T-helper 1 cell treated with Interleukin-12 subunit alpha and Interleukin-12 subunit beta and Interleukin-4 antibody, amounts not matched to agents 30 μg/mL and 1 μg/mL, for 36 hours (primary cell): Measurements from ENCODE around the gene SLC22A2.

Source experiments
- H3K27ac Mint-ChIP-seq: one replicate; pipeline ENCODE4 v1.8.0; 2021; ENCODE audit warnings: mild to moderate bottlenecking, mixed read lengths
- H3K27me3 Mint-ChIP-seq: one replicate; pipeline ENCODE4 v1.8.0; 2021; ENCODE audit warnings: low read depth, mixed read lengths
- H3K36me3 Mint-ChIP-seq: one replicate; pipeline ENCODE4 v1.8.0; 2021; ENCODE audit warnings: low read depth, mixed read lengths
- H3K4me1 Mint-ChIP-seq: one replicate; pipeline ENCODE4 v1.8.0; 2021; ENCODE audit warnings: low read depth, mixed read lengths
- H3K4me3 Mint-ChIP-seq: one replicate; pipeline ENCODE4 v1.8.0; 2021; ENCODE audit warnings: mild to moderate bottlenecking, moderate library complexity, mixed read lengths
- H3K9me3 Mint-ChIP-seq: one replicate; pipeline ENCODE4 v1.8.0; 2021; ENCODE audit warnings: mixed read lengths

The SLC22A2 gene

GRCh38 chr6:160264061-160264612 is 5.5 kb upstream of the SLC22A2 start:
- Mint-ChIP-seq H3K27ac (no peak overlapping the region), H3K27me3 (peaks cover 8% of the 10 kb centered on the region), H3K9me3 (no peaks in the 10 kb centered on the region), H3K4me1 (peaks cover 7% of the 10 kb centered on the region), H3K4me3 (no peak overlapping the region), H3K36me3 (no peaks in the 10 kb centered on the region)

GRCh38 chr6:160263196-160263939 is 4.7 kb upstream of the SLC22A2 start:
- Mint-ChIP-seq H3K4me1 (peaks cover 7% of the 10 kb centered on the region), H3K4me3 (no peak overlapping the region), H3K27me3 (peaks cover 8% of the 10 kb centered on the region), H3K36me3 (no peaks in the 10 kb centered on the region), H3K27ac (no peak overlapping the region), H3K9me3 (no peaks in the 10 kb centered on the region)

GRCh38 chr6:160261991-160262680 is 3.5 kb upstream of the SLC22A2 start:
- H3K27me3 Mint-ChIP-seq = peaks cover 4% of the 10 kb centered on the region
- no peaks in the 10 kb centered on the region for H3K36me3 Mint-ChIP-seq

GRCh38 chr6:160260803-160261450 is 2.3 kb upstream of the SLC22A2 start:
- Mint-ChIP-seq H3K9me3 (no peaks in the 10 kb centered on the region), H3K4me3 (no peak overlapping the region), H3K36me3 (no peaks in the 10 kb centered on the region), H3K27me3 (peaks cover 4% of the 10 kb centered on the region), H3K4me1 (peaks cover 2% of the 10 kb centered on the region), H3K27ac (no peak overlapping the region)

More at GRCh38 chr6:160261991-160262680, 3.5 kb upstream of the SLC22A2 start:
- peaks cover 7% of the 10 kb centered on the region for H3K4me1 Mint-ChIP-seq
- no peak overlapping the region for H3K27ac Mint-ChIP-seq
- H3K9me3 Mint-ChIP-seq = no peaks in the 10 kb centered on the region
- no peak overlapping the region for H3K4me3 Mint-ChIP-seq

GRCh38 chr6:160260367-160260766 is 1.7 kb upstream of the SLC22A2 start:
- Mint-ChIP-seq H3K9me3 (no peaks in the 10 kb centered on the region), H3K4me3 (no peak overlapping the region), H3K27me3 (peaks cover 4% of the 10 kb centered on the region), H3K27ac (no peak overlapping the region), H3K36me3 (no peaks in the 10 kb centered on the region), H3K4me1 (no peaks in the 10 kb centered on the region)

- Mint-ChIP-seq H3K4me1 (no peaks in the 10 kb centered on the region), H3K36me3 (no peaks in the 10 kb centered on the region), H3K9me3 (no peaks in the 10 kb centered on the region), H3K27me3 (peaks cover 4% of the 10 kb centered on the region), H3K4me3 (no peak overlapping the region), H3K27ac (no peak overlapping the region)
Measured at GRCh38 chr6:160259598-160259997, 977 bp upstream of the SLC22A2 start.

- Mint-ChIP-seq H3K27me3 (peaks cover 4% of the 10 kb centered on the region), H3K36me3 (no peaks in the 10 kb centered on the region), H3K4me1 (no peaks in the 10 kb centered on the region), H3K9me3 (no peaks in the 10 kb centered on the region), H3K27ac (no peak overlapping the region), H3K4me3 (no peak overlapping the region)
Measured at GRCh38 chr6:160259143-160259425, 463 bp upstream of the SLC22A2 start.

GRCh38 chr6:160256445-160256844 is 2.2 kb downstream of the SLC22A2 start:
- no peaks in the 10 kb centered on the region for H3K4me1 Mint-ChIP-seq
- no peaks in the 10 kb centered on the region for H3K36me3 Mint-ChIP-seq
- H3K4me3 Mint-ChIP-seq = no peak overlapping the region
- no peaks in the 10 kb centered on the region for H3K9me3 Mint-ChIP-seq
- H3K27me3 Mint-ChIP-seq = peaks cover 4% of the 10 kb centered on the region
- H3K27ac Mint-ChIP-seq = no peak overlapping the region

GRCh38 chr6:160254467-160255312 is 3.9 kb downstream of the SLC22A2 start:
- H3K4me1 Mint-ChIP-seq = no peaks in the 10 kb centered on the region
- H3K27ac Mint-ChIP-seq = no peak overlapping the region
- peaks cover 4% of the 10 kb centered on the region for H3K27me3 Mint-ChIP-seq
- no peaks in the 10 kb centered on the region for H3K9me3 Mint-ChIP-seq
- no peaks in the 10 kb centered on the region for H3K36me3 Mint-ChIP-seq
- H3K4me3 Mint-ChIP-seq = no peak overlapping the region

GRCh38 chr6:160253714-160254113 is 4.9 kb downstream of the SLC22A2 start:
- Mint-ChIP-seq H3K4me3 (no peak overlapping the region), H3K9me3 (no peaks in the 10 kb centered on the region), H3K27ac (no peak overlapping the region), H3K27me3 (no peaks in the 10 kb centered on the region), H3K4me1 (no peaks in the 10 kb centered on the region), H3K36me3 (no peaks in the 10 kb centered on the region)

GRCh38 chr6:160253292-160253691 is 5.3 kb downstream of the SLC22A2 start:
- no peaks in the 10 kb centered on the region for H3K27me3 Mint-ChIP-seq
- H3K27ac Mint-ChIP-seq = no peak overlapping the region
- no peaks in the 10 kb centered on the region for H3K9me3 Mint-ChIP-seq
- no peaks in the 10 kb centered on the region for H3K36me3 Mint-ChIP-seq
- H3K4me3 Mint-ChIP-seq = no peak overlapping the region
- no peaks in the 10 kb centered on the region for H3K4me1 Mint-ChIP-seq

GRCh38 chr6:160252073-160252813 is 6.4 kb downstream of the SLC22A2 start:
- Mint-ChIP-seq H3K27ac (no peak overlapping the region), H3K27me3 (no peaks in the 10 kb centered on the region), H3K4me3 (no peak overlapping the region), H3K9me3 (no peaks in the 10 kb centered on the region), H3K36me3 (no peaks in the 10 kb centered on the region), H3K4me1 (no peaks in the 10 kb centered on the region)

GRCh38 chr6:160249671-160250070 is 8.9 kb downstream of the SLC22A2 start:
- H3K9me3 Mint-ChIP-seq = no peaks in the 10 kb centered on the region
- H3K27me3 Mint-ChIP-seq = no peaks in the 10 kb centered on the region
- no peaks in the 10 kb centered on the region for H3K36me3 Mint-ChIP-seq
- no peak overlapping the region for H3K4me3 Mint-ChIP-seq
- no peak overlapping the region for H3K27ac Mint-ChIP-seq
- H3K4me1 Mint-ChIP-seq = no peaks in the 10 kb centered on the region

GRCh38 chr6:160248538-160248937 is 10.1 kb downstream of the SLC22A2 start:
- Mint-ChIP-seq H3K9me3 (no peaks in the 10 kb centered on the region), H3K36me3 (no peaks in the 10 kb centered on the region), H3K27ac (no peak overlapping the region), H3K4me3 (no peak overlapping the region), H3K4me1 (no peaks in the 10 kb centered on the region), H3K27me3 (no peaks in the 10 kb centered on the region)
